T-cell (primary cell): Measurements from ENCODE around the gene ZNF546. TPM values are rescaled to one million over a fixed set of nuclear protein-coding genes. Genes with fewer than 3 reads are reported as not detected.

Experiments used
- ATAC-seq, 4 experiments: fragments of 200-7000 bp in 3 of 4; fragments of 150-1000 bp in 1 of 4; cut with Tn5 transposase; replicated peaks in 1 of 4; 1 replicate in 3 of 4; 2 replicates in 1 of 4; pipeline ENCODE4 v1.10.0; 2021; ENCODE audit warnings: moderate library complexity in 3 of 4, mild to moderate bottlenecking in 2 of 4, moderate number of reproducible peaks in 1 of 4
- CTCF ChIA-PET, 2 donors: fragments of 300-600 bp; sonication (Branson Sonifier 250); formaldehyde crosslinking; loops; one replicate each; lab custom pipeline; 2022; ENCODE audit warnings: antibody characterized with exemption in 2 of 2; lab: Charles Lee
- POLR2A ChIA-PET, 2 donors: fragments of 300-600 bp; sonication (Branson Sonifier 250); formaldehyde crosslinking; loops; one replicate each; lab custom pipeline; 2022; ENCODE audit warnings: antibody characterized with exemption in 2 of 2; lab: Charles Lee
- DNase-seq, 35 experiments: peaks; one replicate each; pipeline versions ENCODE4 v3.0.0 to v3.0.0-alpha.2; 2013 to 2023
- H3K27ac ChIP-seq: one replicate; pipeline ENCODE4 v1.5.1; 2013; ENCODE audit warnings: low read length
- H3K27me3 ChIP-seq, 2 experiments: replicated peaks in 1 of 2; 1 replicate in 1 of 2; 2 replicates in 1 of 2; pipeline versions ENCODE4 v1.6.1 to v1.7.0; 2013; ENCODE audit warnings: low read length in 1 of 2, mixed read lengths in 1 of 2; ENCODE audit not compliant: control insufficient read depth in 2 of 2, insufficient read depth in 2 of 2; ENCODE audit errors: extremely low read depth in 1 of 2
- H3K36me3 ChIP-seq, 2 donors: 1 replicate in 1 of 2; 2 replicates in 1 of 2; pipeline versions ENCODE4 v1.6.1 to v1.7.0; 2013; ENCODE audit warnings: low read length in 1 of 2; ENCODE audit not compliant: control insufficient read depth in 2 of 2, insufficient read depth in 1 of 2; ENCODE audit errors: extremely low read depth in 1 of 2
- H3K4me1 ChIP-seq, 2 experiments: 1 replicate in 1 of 2; 2 replicates in 1 of 2; pipeline versions ENCODE4 v1.6.1 to v1.7.0; 2013; ENCODE audit warnings: low read length in 2 of 2, mixed read lengths in 1 of 2; ENCODE audit not compliant: insufficient read depth in 2 of 2, control insufficient read depth in 1 of 2; ENCODE audit errors: extremely low read depth in 1 of 2
- H3K4me3 ChIP-seq, 2 donors: 1 replicate in 1 of 2; 2 replicates in 1 of 2; pipeline versions ENCODE4 v1.5.1 to v1.7.0; 2013; ENCODE audit warnings: mild to moderate bottlenecking in 2 of 2, low read length in 1 of 2, moderate library complexity in 1 of 2; ENCODE audit not compliant: control insufficient read depth in 1 of 2; ENCODE audit errors: extremely low read depth in 1 of 2
- H3K9me3 ChIP-seq: 2 replicates; pipeline ENCODE4 v1.7.0; 2013
- H3K27ac Mint-ChIP-seq, 2 donors: one replicate each; pipeline ENCODE4 v1.8.0; 2020 to 2021; ENCODE audit warnings: mild to moderate bottlenecking in 2 of 2, mixed read lengths in 2 of 2
- H3K27me3 Mint-ChIP-seq, 2 donors: one replicate each; pipeline ENCODE4 v1.8.0; 2021 to 2022; ENCODE audit warnings: mixed read lengths in 2 of 2
- H3K36me3 Mint-ChIP-seq: one replicate; pipeline ENCODE4 v1.8.0; 2021; ENCODE audit warnings: mixed read lengths
- H3K4me1 Mint-ChIP-seq, 3 donors: one replicate each; pipeline ENCODE4 v1.8.0; 2020 to 2022; ENCODE audit warnings: mixed read lengths in 3 of 3, mild to moderate bottlenecking in 1 of 3
- H3K4me3 Mint-ChIP-seq, 3 donors: one replicate each; pipeline ENCODE4 v1.8.0; 2020 to 2022; ENCODE audit warnings: mild to moderate bottlenecking in 3 of 3, mixed read lengths in 3 of 3, moderate library complexity in 3 of 3
- H3K9me3 Mint-ChIP-seq, 3 donors: one replicate each; pipeline ENCODE4 v1.8.0; 2020 to 2022; ENCODE audit warnings: mixed read lengths in 3 of 3
- WGBS: methylation state at CpG from one replicate; pipeline ENCODE4 v1.1.5; 2013; ENCODE audit warnings: missing lambda C conversion rate; ENCODE audit not compliant: insufficient coverage; 5-methylcytosine and 5-hydroxymethylcytosine counted together
- total RNA-seq, 35 experiments: library from RNA in 6 of 35; stranded (reverse) in 6 of 35; fragments of 120-200 nt in 1 of 35; gene quantifications; one replicate each; pipeline versions ENCODE4 v1.2.1 to v1.2.4 and lab custom pipeline; 2013 to 2026

Gene ZNF546
- total RNA-seq, 5 donors from 2014 or later (not counting 1 experiment from before 2014, with no cell fraction given) = 5.9 to 18.0 (median 12.9) TPM

GRCh38 chr19:40059624-40060023, 62.8 kb downstream of the ZNF546 start:
- no peak for ATAC-seq
- Mint-ChIP-seq H3K9me3 (peaks cover 23 to 46% (median 29%) of the 10 kb centered on the region in 3 donors), H3K27me3 (peaks cover 2 to 6% of the 10 kb centered on the region in 2 donors), H3K4me3 (no peak overlapping the region), H3K36me3 (peaks cover 10% of the 10 kb centered on the region), H3K27ac (no peak overlapping the region), H3K4me1 (peaks cover 21 to 26% (median 22%) of the 10 kb centered on the region in 3 donors)
- Histone ChIP-seq H3K36me3 (no peaks in the 10 kb centered on the region), H3K27me3 (no peaks in the 10 kb centered on the region), H3K4me1 (peaks cover 11 to 12% of the 10 kb centered on the region in 2 experiments), H3K9me3 (peaks cover 4% of the 10 kb centered on the region), H3K4me3 (no peak overlapping the region), H3K27ac (no peak overlapping the region)
- ChIA-PET CTCF (interaction anchor here in 1 of 2 donors (1.1 kb wide), 1 partner anchor 695 kb away, joined by 7 read pairs; no protein-coding TSS in a partner anchor), POLR2A (interaction anchor here in 1 of 2 donors (0.8 kb wide), 1 partner anchor 10 kb away, joined by 3 read pairs; no protein-coding TSS in a partner anchor)
- no peak for DNase-seq
- WGBS = no CpG with 5 or more reads among the region's 1 CpG

- peaks cover 12 to 42% (median 26%) of the 10 kb centered on the region in 3 donors for H3K9me3 Mint-ChIP-seq
- H3K4me1 Mint-ChIP-seq = no peaks in the 10 kb centered on the region
- no peaks in the 10 kb centered on the region for H3K27me3 ChIP-seq
- no peak overlapping the region for H3K27ac ChIP-seq
- WGBS = no CpG with 5 or more reads among the region's 1 CpG
- no peaks in the 10 kb centered on the region for H3K27me3 Mint-ChIP-seq
- H3K27ac Mint-ChIP-seq = no peak overlapping the region
- H3K36me3 ChIP-seq = peaks cover 2 to 12% of the 10 kb centered on the region in 2 donors
- ATAC-seq (no peak), DNase-seq (no peak)
- peaks cover 11% of the 10 kb centered on the region for H3K9me3 ChIP-seq
- CTCF ChIA-PET = no interaction called here
- POLR2A ChIA-PET = no interaction called here
- peaks cover 50% of the 10 kb centered on the region for H3K36me3 Mint-ChIP-seq
- H3K4me1 ChIP-seq = no peaks in the 10 kb centered on the region
- H3K4me3 ChIP-seq = no peak overlapping the region
- H3K4me3 Mint-ChIP-seq = no peak overlapping the region
Observed at GRCh38 chr19:40070058-40070457, 73.2 kb downstream of the ZNF546 start.

Other genes with a start within 250 kb of the ZNF546 start
- not detected for gene LEUTX, start 218.2 kb upstream of the ZNF546 start, total RNA-seq
- 10 to 100 TPM; 18.9 to 38.4 (median 28.0) TPM for gene DYRK1B, start 162.9 kb upstream of the ZNF546 start, total RNA-seq
- gene FBL, start 150.7 kb upstream of the ZNF546 start, total RNA-seq = 100 to 1,000 TPM; 291 to 348 (median 299) TPM
- 10 to 100 TPM; 12.6 to 88.0 (median 43.3) TPM for gene FCGBP, start 62.4 kb upstream of the ZNF546 start, total RNA-seq
- gene PSMC4, start 25.9 kb upstream of the ZNF546 start, total RNA-seq = 10 to 100 TPM; 58.5 to 80.0 (median 59.6) TPM
- gene ZNF780B, start 59.2 kb downstream of the ZNF546 start, total RNA-seq = 10 to 100 TPM; 18.0 to 55.2 (median 49.0) TPM
- 10 to 100 TPM; 18.2 to 43.0 (median 29.0) TPM for gene ZNF780A, start 93.9 kb downstream of the ZNF546 start, total RNA-seq
- gene MAP3K10, start 194.4 kb downstream of the ZNF546 start, total RNA-seq = 10 to 100 TPM; 20.9 to 39.6 (median 33.0) TPM
- gene TTC9B, start 221.3 kb downstream of the ZNF546 start, total RNA-seq = not detected
- gene CCNP, start 229.6 kb downstream of the ZNF546 start, total RNA-seq = 1 to 10 TPM in 4 of 5 donors, under 1 TPM in 1; 0.82 to 2.3 (median 1.2) TPM